ENCODE measurements around the gene SIMC1. TPM values are rescaled to one million over a fixed set of nuclear protein-coding genes. Genes with fewer than 3 reads are reported as not detected.

The SIMC1 gene
- total and polyA plus RNA-seq, 12 donors, result 1.9 to 7.7 (median 4.5) TPM

DNA sequence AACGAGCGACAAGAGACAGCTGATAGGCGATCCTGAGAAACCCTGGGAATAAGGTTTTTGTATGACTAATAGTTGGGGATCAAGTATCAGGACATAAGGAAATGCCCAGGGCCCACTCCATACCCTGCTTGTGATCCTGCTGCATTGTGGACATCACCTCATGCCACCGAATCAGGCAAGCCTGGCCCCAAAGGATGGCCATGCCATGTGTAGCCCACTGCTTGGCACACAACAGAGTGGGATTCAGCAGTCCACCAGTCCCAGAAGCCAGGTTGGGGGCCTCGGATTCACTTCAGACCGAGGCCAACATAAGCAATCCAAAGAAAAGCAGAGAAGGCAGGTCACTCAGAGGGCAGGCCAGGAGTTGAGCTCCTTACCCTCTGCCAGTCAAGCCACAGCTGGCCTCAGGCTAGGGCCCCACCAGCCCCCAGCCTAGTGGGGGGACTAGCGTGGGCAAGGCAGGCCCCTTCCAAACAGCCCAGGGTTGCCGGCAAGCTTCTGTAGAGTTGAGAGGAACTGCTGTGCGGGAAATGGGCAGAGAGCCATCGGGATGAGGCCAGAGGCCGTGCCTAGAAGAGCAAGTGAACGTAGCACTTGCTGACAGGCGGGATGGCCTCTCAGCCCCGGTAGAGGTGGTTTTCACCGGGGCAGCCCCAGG lies 145.2 kb downstream of the SIMC1 start:
- ATAC-seq (no peak), DNase-seq (no peak)
- 63 to 81% methylated on average over 15 of the region's 15 CpGs for WGBS, 2 donors
- H3K9me3 ChIP-seq, result no peaks in the 10 kb centered on the region
- H3K27ac ChIP-seq, result peak overlapping the region in 7 of 10 donors; percentile 15 to 46 (median 23)
- TF ChIP-seq, protein P1, sequence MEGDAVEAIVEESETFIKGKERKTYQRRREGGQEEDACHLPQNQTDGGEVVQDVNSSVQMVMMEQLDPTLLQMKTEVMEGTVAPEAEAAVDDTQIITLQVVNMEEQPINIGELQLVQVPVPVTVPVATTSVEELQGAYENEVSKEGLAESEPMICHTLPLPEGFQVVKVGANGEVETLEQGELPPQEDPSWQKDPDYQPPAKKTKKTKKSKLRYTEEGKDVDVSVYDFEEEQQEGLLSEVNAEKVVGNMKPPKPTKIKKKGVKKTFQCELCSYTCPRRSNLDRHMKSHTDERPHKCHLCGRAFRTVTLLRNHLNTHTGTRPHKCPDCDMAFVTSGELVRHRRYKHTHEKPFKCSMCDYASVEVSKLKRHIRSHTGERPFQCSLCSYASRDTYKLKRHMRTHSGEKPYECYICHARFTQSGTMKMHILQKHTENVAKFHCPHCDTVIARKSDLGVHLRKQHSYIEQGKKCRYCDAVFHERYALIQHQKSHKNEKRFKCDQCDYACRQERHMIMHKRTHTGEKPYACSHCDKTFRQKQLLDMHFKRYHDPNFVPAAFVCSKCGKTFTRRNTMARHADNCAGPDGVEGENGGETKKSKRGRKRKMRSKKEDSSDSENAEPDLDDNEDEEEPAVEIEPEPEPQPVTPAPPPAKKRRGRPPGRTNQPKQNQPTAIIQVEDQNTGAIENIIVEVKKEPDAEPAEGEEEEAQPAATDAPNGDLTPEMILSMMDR (IDR thresholded peaks at IDR 0.05), result no peak
- intact Hi-C loops (cut with DNase I), result loop anchor here in 1 of 10 donors (10.0 kb wide), 1 partner anchor 151 kb away; the partner anchor contains the start of gene RNF44
- peaks cover 6 to 37% (median 23%) of the 10 kb centered on the region in 9 donors for H3K4me1 ChIP-seq
- H3K27me3 ChIP-seq, result no peaks in the 10 kb centered on the region
- H3K4me3 ChIP-seq, result no peak overlapping the region
- H3K36me3 ChIP-seq, result peaks cover 0 to 64% (median 29%) of the 10 kb centered on the region in 9 donors

DNA sequence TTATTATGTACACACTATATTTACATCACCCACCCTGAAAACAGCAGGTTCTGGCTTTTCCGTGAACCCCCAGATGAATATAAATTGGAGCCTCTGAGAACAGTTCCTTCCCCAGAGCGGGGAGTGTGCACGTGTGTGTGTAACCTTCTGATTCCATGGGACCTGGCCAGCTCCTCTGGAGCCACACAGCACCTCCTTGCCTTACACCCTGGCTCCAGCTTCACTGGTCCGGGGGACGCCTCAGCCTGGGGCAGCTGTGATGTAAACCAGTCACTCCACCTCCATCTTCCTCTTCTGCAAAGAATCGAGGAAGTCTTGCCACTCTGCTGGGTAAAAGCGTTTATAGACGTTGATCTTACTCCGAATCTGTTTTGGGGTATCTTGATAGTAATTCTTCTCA lies 145.7 kb downstream of the SIMC1 start:
- intact Hi-C loops (cut with DNase I), result loop anchor here in 1 of 10 donors (10.0 kb wide), 1 partner anchor 151 kb away; the partner anchor contains the start of gene RNF44
- DNase-seq, result no peak
- no peaks in the 10 kb centered on the region for H3K27me3 ChIP-seq
- no peak for ATAC-seq
- TF ChIP-seq, protein P1 (IDR thresholded peaks at IDR 0.05), result no peak
- peaks cover 0 to 64% (median 29%) of the 10 kb centered on the region in 9 donors for H3K36me3 ChIP-seq
- peak overlapping the region in 4 of 10 donors; percentile 20 to 46 (median 36) for H3K27ac ChIP-seq
- peaks cover 6 to 37% (median 23%) of the 10 kb centered on the region in 9 donors for H3K4me1 ChIP-seq
- H3K9me3 ChIP-seq, result no peaks in the 10 kb centered on the region
- WGBS, 2 donors, result 85 to 86% methylated on average over 9 of the region's 9 CpGs
- H3K4me3 ChIP-seq, result no peak overlapping the region

DNA sequence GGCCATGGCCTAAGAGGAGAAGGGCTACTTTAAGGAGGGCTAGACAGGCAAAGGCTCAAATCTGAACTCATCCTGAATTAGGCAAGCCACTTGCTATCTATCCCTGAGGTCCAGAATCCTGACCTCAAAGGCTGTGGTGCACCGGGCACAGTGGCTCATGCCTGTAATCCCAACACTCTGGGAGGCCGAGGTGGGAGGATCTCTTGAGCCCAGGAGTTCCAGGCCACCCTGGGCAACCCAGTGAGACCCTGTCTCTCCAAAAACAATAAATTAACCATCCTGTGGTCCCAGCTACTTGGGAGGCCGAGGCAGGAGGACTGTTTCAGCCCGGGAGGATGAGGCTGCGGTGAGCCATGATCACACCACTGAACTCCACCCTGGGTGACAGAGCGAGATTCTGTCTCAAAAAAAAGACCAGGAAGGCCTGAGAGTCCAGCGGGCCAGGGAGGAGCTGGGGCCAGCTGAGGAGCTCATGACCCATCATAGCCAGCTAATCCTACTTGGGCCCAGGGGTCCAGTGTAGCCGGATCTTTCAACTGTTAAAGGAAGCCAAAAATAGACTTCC lies 146.2 kb downstream of the SIMC1 start:
- DNase-seq (no peak), ATAC-seq (no peak)
- H3K36me3 ChIP-seq, result peaks cover 0 to 64% (median 29%) of the 10 kb centered on the region in 9 donors
- TF ChIP-seq, protein P1 (IDR thresholded peaks at IDR 0.05), result no peak
- no peak overlapping the region for H3K27ac ChIP-seq
- H3K9me3 ChIP-seq, result no peaks in the 10 kb centered on the region
- H3K4me1 ChIP-seq, result peaks cover 6 to 40% (median 25%) of the 10 kb centered on the region in 9 donors
- 89 to 90% methylated on average over 8 of the region's 8 CpGs for WGBS, 2 donors
- H3K4me3 ChIP-seq, result no peak overlapping the region
- intact Hi-C loops (cut with DNase I), result loop anchor here in 1 of 10 donors (10.0 kb wide), 1 partner anchor 150 kb away; the partner anchor contains the start of gene RNF44
- H3K27me3 ChIP-seq, result no peaks in the 10 kb centered on the region

DNA sequence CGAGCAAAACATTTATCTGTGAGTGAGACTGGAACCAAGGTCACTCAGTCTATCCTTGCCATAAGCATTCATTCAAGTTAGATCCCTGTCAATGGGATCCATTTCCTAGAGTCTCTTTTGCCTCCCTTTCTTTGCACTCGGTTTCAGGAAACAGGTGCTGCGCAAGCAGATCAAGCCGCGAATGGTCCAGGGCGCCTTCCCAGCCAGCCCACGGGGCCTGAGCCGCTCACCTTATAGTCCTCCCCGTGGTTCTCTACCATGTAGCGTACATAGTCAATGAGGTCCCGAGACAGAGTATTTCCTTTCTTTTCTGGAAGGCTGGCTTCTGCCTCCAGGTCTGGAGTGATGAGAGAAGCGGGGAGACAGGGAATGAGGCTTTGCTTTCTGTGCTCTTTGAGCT lies 146.8 kb downstream of the SIMC1 start:
- ATAC-seq (no peak), DNase-seq (no peak)
- intact Hi-C loops (cut with DNase I), result loop anchor here in 1 of 10 donors (10.0 kb wide), 1 partner anchor 150 kb away; the partner anchor contains the start of gene RNF44
- peaks cover 0 to 64% (median 29%) of the 10 kb centered on the region in 9 donors for H3K36me3 ChIP-seq
- H3K4me3 ChIP-seq, result no peak overlapping the region
- H3K27ac ChIP-seq, result no peak overlapping the region
- 84 to 91% methylated on average over 12 of the region's 12 CpGs for WGBS, 2 donors
- peaks cover 6 to 45% (median 30%) of the 10 kb centered on the region in 9 donors for H3K4me1 ChIP-seq
- H3K9me3 ChIP-seq, result no peaks in the 10 kb centered on the region
- no peaks in the 10 kb centered on the region for H3K27me3 ChIP-seq
- TF ChIP-seq, protein P1 (IDR thresholded peaks at IDR 0.05), result no peak
